GM18951 (cell line): ENCODE data around the gene ZBTB7C.

Experiments used
- POLR2A ChIP-seq: IDR thresholded peaks from 4 replicates; pipeline ENCODE4 v1.6.1; 2011; ENCODE audit warnings: mild to moderate bottlenecking; ENCODE audit not compliant: insufficient read length, insufficient read depth; ENCODE audit errors: extremely low read depth
- in situ Hi-C: fragments of 300-500 bp; cut with MboI; formaldehyde crosslinking; loops from one replicate; pipeline ENCODE4 v1.12.0; 2022; ENCODE audit warnings: low sequenced_read_pairs, mixed read lengths, inconsistent platforms; ENCODE audit not compliant: unreplicated experiment

The ZBTB7C gene

DNA sequence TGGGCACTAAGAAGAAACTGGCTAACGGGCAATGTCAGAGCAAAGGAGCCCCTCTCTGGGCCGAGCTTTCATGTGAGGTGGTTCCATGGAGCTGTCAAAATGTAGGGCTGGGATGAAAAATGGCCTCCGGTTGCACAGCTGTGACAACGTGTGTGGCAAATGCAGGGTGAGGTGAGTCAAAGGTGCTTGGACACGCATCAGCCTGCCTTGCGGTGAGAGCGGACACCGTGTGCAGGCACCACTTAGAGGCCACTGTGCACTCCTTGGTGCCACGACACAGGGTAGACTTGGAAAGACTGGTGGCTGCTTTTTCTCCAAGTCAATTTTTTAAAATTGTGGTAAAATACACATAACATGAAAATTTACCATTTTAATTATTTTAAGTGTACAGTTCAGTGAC is 195.4 kb downstream of the ZBTB7C start:
- TF ChIP-seq POLR2A = no peak
- in situ Hi-C loops = no loop called here

DNA sequence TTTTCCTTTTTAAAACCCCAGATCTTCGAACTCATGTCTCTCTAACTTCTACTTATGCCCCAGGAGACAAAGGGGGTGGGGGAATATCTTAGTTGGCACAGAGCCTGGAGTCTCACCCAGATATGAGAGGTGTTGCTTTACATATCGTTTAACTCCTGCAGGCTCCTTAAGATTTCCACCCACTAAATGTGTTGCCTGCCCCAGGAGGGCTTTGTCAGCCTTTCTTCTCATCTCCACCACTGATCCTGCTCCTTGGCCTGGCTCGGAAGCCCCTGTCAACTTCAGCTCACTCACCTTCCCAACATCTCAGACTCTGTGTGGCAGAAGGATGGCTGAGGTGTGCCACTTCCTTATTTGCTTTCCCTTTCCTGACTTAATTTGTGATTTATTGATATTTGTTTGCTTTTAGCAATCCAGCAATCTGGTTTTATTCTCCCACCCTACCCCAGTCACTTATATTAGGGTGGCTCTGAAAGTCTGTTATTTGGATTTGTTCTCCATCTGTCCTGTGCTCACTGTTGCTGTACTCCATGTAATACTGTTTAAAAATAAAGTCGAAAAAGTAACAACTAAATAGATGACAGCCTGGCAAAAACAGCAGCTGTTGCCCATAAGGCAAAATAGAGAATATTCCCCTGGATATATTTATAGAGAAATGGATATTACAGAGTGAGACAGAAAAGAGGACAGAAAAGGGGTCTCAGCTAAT is 200.6 kb downstream of the ZBTB7C start:
- in situ Hi-C loops = no loop called here
- TF ChIP-seq POLR2A = no peak

DNA sequence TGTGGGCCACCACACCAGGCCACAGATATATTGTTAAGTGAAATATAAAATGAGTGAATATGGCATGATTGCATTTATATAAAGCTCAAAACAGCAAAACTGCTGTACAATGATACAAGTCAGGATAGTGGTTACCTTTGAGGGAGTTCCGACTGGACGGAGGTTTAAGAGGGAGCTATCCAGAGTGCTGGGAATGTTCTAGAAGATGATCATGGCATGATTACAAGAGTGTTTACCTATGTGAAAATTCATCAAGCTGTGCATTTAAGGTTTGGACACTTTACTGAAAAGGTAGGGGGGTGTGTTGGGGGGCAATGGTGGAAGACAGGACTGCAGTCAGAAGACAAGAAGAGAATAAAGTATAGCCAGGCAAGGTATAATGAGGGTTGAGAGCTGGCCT is 201.4 kb downstream of the ZBTB7C start:
- TF ChIP-seq POLR2A = no peak
- in situ Hi-C loops = no loop called here

DNA sequence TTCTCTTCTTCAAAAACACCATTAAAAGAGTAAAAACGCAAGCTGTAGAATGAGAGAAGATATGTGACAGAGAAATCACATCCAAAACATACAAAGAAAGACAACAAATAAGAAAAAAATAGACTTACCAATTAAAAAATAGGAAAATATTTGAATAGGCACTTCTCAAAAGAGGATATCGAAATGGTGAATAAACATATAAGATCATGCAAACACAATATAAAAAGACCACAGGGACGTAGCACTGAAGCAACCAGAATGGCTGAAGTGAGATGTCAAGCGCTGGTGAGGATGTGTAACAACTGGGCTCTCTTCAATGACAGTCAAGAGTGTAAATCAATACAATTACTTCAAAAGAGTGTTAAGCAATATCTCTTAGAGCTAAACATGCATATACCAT is 202.3 kb downstream of the ZBTB7C start:
- TF ChIP-seq POLR2A = no peak
- in situ Hi-C loops = no loop called here

DNA sequence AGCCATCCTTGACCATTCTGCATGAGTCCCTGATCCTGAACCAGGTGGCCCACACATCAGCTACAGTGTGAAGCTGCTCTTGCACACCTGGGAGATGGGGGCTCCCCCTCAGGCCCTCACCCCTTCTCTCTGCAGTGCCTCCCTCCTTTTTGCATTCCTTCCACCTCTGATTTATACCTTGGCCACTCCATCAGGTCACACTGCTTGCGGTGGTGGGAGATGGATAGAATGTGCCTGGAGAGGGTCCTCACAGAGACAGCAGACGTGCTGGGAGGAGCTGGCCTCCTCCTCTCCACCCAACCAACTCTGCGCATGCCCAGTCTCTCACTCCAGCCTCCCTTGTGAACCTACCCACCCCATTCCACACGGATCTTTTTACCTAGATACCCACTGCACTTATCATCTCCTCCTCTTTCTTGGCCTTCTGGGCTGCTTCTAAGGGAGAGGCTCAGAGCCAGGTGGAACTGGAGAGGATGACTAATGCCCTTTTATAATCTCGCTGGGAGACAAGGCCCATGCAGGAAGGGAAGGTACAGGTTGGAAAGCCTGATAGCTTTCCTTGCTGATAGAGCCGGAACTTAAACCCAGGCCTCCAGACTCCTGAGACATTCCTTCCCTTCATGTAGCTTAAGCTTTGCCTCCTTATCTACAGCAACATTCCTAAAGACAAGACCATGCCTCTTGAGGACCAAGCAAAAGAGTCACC is 205.1 kb downstream of the ZBTB7C start:
- no peak for TF ChIP-seq POLR2A
- in situ Hi-C loops = no loop called here

DNA sequence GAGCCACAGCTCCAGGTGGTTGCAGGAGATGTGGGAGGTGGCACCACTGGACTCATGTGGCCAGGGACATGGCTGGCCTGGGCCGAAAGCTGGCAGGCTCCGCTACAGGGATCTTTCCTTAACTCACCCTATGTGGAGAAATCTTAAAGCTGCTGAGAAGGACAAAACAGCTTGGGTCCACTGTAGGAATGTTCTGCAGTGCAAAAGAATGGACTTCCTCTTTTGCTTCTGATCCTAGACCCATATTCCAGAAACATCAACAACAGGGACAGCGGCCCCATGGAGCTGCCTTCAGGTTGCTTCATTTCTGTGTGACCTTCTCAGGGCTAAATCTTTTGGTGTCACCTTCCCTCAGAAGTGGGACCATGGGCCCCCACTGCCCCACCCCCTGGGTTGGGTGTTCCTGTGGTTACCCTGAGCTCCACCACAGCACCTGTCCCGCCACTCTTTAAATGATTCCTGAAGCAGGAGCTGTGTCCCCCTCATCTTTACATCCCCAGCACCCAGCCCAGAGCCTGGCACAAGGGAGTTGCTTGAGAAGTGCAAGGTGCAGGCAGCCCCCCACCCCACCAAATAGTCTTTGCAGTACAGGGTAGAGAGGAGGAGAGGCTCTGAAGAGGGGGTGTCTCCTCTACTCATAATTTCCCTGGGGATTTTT is 205.8 kb downstream of the ZBTB7C start:
- in situ Hi-C loops = no loop called here
- TF ChIP-seq POLR2A = no peak

DNA sequence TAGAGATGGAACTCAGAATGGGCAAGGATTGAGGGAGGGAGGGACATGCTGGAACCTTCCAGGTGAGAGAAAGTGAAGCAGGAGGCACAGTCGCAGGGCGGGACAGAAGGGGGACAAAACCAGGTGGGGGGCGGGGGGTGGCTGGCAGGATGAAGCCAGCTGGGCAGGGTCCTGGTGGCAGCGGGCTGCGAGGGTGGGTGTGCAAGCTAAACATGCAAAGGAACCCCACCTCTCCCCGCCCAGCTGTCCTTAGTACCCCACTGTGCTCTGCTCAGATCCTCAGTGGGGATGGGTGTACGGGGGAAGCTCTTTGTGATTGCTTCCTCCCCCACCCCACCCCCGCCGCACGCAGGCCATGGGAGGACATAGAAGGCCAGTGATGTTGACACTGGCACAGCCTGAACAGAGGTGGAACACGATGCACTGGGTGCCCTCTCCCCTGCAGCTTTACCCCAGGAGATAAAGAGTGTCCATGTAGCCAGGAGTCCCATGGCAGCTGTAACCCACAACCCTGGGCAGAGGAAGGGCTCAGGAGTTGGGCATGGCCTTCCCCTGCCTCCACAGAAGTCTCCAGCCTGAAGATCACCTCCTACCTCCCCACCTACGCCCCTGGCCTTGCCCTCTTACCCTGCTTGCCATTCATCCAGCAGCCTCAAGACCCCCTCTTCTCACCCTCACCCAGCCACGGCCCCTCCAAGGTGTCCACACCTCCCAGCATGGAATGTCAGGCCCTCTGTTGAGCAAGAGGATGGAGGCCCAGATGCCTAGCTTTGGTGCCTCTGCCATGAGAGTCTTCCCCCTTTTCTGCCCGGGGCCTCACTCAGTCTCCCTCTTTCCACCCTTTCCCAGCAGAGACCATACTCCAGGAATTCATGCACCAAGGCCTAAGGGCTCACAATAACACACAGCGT is 206.6 kb downstream of the ZBTB7C start:
- in situ Hi-C loops = no loop called here
- TF ChIP-seq POLR2A = no peak

DNA sequence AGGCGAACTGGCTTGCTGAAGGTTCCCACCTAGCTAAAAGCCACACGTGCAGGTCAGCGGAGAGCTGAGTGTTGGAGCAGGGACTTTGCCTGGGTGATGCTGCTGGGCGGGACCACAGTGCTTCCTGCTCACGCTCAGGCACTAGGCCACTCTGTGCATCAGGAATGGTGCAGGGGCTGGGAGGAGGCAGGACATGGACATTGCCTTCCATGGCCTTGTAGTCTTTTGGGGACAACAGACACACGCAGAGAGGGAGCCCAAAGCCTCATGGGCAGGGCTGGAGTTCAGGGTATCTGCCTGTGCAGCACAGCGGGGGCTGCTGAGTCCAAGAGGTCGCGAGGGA is 207.2 kb downstream of the ZBTB7C start:
- TF ChIP-seq POLR2A = no peak
- in situ Hi-C loops = no loop called here

DNA sequence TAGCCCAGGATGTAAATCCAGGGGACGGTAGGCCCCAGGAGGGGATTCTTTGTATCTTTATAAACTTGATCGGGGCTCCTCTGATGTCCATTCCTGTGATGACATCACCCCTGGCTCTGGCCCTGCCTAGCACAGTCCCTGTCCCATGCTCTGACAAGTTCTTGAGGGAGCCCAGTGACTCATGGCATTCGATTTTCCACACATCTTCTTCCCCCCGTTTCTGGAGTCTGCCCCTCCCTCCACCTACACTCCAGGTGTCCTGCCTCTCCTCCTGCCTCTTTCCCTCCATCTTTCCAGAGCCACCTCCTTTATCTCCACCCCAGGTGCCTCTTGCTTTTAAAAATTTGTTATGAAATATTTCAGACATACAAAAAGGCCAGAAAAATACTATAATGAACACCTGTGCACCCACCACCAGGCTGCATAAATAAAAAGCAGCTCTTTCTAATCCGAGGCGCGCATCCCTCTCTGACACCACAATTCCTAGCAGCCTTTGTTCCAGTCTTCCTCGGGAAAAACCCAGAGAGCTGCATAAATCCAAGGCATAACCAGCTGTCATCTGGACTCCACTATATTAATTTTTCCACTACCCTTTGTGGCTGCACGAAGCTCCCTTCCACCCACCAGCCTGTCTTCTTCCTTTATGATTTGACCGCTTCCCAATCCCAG is 207.7 kb downstream of the ZBTB7C start:
- TF ChIP-seq POLR2A = no peak
- in situ Hi-C loops = no loop called here

DNA sequence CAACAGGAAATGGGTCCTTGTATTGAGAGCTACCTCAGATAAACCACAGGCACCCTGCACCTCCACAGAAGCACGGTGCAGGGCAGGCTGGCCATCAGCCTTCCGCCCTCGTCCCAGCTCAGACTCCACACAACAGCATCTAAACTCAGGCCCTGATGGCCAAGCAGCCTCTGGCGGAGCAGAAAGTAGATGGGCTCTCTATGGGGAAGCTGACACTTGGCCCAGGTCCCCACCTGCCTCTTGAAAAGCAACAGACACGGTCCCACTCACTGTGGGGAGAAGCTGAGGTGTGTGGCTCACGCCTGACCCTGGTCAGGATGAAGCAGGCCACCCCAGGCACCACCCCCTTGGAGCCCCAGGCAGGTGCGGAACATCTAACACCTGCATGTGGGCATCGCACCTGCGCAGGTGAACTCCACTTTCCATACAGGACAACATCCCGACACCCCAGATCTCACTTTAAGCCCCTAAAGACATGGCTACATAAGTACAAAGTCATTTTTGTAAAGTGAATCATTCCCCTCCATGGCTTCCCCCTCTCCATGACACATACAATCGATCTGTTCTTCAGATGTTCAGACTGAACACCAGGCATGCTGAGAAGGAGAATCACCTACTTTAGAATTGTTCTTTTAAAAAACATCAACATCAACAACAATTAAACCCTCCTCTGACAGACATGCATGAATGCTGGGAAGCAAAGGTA is 208.4 kb downstream of the ZBTB7C start:
- in situ Hi-C loops = no loop called here
- no peak for TF ChIP-seq POLR2A

DNA sequence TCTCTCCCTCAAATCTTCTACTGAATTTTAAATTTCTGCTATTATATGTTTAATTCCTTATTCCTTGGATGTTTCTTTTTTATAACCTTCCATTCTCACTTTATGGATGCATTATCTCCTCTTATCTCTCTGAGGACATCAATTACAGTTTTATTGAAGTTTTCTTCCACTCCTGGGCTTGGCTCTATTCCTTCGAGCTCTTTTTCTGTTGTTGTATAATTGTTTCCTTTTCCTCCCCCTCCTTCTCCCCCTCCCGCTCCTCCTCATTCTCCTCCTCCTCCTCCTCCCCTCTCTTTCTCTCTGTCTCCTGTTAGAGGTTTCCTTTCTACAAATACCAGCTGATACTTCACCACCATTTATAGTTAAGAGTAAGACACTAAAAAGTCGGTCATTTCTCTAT is 209.8 kb downstream of the ZBTB7C start:
- in situ Hi-C loops = no loop called here
- no peak for TF ChIP-seq POLR2A

DNA sequence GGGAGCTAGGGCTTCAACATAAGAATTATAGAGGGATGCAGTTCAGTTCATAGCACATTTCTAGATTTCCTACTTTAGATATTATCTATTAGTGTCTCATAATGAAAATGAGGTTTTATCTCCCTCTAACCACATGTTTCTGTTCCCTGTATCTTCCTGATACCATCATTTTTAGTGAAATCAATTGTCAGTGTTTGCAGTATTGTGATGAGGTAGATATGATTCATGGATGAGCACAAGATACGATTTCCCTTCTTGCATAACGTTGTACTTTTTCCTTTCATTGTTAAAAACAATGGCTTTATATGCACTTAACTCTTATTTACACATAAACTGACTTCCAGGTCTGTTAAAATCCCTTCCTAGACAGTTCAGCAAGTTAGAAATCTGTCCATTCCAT is 211.4 kb downstream of the ZBTB7C start:
- in situ Hi-C loops = no loop called here
- TF ChIP-seq POLR2A = no peak
